NCI-H1436 treated with DMSO at 0.1 percent for 48 hours (cell line): ENCODE results near the gene BCOR.

ENCODE experiments used
- DNase-seq: peaks from one replicate; lab custom pipeline; 2025; lab: John Stamatoyannopoulos, UW

BCOR gene

GRCh38 chrX:40019541-40019940, 78.2 kb downstream of the BCOR start:
- no peak for DNase-seq

- no peak for DNase-seq
Observed at GRCh38 chrX:40018041-40018440, 79.7 kb downstream of the BCOR start.

DNA sequence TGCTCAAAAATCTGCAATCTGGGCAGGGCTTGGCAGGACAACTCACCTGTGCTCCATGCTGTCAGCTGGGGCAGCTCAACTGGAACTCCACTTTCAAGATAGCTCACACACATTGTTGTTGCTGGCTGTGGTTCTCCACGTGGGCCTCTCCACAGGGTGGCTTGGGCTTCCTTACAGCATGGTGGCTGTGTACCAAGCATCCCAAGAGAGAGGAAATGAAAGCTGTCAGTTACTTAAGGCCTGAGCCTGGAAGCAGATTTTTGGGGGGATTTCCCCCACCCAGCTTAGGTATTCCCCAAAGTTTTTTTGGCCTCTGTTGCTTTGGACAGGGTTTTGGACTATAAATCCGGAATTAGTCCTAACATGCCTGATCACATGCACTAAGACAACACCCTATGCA, 81.0 kb downstream of the BCOR start:
- no peak for DNase-seq

DNA sequence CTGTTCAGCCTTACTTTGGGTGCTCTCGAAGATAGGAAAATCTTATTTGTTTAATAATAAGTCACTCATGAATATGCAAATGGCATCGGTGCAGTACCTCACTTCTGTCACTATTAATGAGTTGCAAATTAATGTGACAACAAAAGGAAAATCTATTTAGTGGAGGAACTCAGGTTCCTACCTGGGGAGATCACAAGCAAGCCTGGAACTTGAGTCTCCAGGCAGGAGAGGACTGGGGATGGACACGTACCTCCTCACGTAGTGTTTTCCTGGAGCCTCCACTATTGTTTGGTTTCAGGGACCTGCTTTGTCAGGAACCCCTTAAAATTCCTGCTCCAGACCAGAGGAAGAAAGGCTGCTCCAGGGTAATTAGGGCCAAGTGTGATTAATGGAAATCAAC, 82.1 kb downstream of the BCOR start:
- DNase-seq = no peak

DNA sequence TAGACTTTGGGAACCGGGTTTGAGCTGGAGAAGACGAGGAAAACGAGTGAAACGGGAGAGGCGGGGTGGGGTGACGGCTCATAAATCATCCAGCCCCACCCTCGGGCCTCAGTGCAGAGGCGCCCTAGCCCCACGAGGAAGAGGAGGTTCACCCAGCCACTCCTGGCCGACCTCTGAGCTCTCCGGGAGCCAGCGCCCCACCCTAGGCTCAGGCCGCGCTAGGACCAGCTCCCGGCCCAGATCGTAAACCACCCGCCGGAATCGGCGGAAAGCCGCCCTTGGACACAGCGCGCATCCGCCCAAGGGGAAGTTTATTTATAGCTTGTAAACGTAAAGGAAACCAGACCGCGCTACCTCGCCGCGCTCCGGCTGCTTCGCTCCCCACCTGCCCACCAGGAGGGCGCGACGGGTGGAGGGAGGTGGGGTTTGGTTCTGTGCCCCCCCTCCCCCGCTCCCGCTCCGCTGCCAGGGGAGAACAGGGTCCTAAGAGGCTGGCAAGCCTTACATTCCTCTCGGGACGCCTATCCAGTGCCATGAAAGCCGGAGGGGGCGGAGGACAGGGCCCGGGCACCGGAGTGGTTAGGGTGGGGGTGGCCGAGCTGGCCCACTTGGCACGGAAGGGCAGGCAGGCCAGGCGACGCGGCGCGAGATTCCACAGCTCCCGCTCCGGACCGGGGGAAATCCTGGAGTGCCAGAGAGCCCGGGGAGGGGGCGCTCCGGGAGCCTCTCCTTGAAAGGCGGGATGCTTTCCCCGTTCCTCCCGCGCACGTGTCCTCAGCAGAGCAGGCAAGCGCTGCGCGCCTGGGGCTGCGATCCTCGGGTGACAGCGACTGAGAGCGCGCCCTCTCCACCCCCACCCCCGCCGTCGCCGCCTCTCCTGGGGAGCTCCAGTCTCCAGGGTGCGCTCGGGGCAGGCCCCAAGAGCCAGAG, 84.2 kb downstream of the BCOR start:
- DNase-seq = no peak

DNA sequence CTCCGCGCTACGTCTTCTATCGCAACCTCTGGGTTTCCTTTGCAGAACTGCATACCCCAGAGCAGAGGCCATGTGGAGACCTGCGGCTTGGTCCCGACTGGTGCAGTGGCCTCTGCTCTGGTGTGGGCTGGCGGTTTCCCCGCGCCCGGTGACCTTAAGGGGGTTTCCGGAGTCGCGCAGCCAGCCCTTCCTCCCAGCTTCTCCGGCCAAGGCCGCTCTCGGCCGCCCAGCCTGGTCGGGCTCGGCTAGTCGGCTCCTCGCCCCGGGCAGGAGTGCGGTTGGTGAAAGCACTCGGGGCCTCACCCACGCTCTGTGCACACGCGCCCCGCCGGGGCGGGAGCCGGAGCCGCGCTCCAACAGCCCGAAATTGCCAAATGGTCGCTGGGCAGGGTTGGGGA, 84.9 kb downstream of the BCOR start:
- DNase-seq = no peak

GRCh38 chrX:40012039-40012867, 85.5 kb downstream of the BCOR start:
- no peak for DNase-seq

DNA sequence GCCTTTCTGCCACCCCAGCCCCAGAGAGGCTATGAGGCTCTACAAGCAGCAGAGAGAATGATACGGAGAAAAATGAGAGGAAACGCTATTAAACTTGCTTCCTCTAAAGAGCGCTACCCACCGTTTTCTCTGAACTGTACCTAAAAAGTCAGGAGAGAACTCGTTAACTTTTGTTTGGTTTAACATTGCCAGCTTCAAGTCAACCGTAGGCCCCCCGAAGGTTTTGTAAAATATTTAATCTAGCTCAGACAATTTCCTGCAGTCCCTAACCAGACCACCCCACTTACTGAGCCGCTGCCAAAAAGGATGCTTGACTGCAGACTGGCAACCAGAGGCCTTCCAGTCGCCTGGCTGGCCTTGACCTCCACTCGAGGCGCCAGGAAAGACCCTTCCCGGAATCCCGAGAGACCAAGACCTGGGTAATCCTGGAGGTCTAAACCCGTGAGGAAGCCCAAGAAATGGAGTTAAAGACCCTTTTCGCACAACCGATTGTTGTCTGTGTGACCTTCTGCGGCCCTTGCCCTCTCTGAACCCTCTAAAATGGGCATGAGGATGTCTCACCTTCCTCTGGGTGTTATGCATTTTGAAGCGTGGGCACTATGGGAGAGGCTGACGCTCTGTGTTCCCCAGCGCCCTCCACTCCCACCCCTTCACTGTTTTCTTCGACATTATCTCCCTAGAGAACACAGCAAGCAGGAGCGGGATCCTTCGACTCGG, 86.3 kb downstream of the BCOR start:
- DNase-seq = no peak

DNA sequence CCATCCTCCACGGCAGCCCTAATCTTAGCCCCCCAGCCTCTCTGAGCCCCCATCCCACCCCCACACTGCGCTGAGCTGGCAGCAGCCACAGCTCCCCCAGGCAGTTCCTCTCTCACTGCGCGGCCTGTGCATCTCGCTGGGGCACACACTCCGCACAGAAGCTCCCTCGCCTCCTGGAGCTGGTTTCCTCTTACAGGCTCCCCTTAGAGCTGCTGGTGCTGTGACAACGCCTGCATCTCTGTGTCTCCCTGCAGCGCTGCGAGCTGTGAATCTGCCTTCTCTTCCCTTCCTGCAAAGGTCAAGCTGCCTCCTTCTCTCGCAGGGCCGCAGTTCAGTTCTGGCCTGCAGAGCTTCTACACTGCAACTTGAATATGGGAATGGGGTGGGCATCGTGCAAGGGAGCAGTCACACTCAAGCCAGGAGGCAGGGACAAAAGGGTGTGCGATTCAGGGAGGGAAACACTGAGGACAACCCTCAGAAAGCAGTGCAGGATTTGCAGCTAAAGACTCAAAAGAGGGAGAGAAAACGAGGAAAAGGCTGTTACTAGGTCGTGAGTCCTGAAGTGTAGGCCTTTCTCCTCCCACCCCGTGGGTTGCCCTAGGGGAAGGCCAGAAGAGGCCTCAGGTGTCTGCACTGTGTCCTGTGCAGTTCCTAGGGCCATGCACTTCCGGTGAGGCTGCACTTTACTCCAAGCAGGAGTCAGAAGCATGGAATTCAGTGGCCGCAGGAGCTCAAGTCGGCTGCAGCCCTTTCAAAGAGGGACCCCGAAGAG, 87.0 kb downstream of the BCOR start:
- DNase-seq = no peak

GRCh38 chrX:40009890-40010289, 87.9 kb downstream of the BCOR start:
- no peak for DNase-seq

GRCh38 chrX:40009462-40009851, 88.3 kb downstream of the BCOR start:
- no peak for DNase-seq

DNA sequence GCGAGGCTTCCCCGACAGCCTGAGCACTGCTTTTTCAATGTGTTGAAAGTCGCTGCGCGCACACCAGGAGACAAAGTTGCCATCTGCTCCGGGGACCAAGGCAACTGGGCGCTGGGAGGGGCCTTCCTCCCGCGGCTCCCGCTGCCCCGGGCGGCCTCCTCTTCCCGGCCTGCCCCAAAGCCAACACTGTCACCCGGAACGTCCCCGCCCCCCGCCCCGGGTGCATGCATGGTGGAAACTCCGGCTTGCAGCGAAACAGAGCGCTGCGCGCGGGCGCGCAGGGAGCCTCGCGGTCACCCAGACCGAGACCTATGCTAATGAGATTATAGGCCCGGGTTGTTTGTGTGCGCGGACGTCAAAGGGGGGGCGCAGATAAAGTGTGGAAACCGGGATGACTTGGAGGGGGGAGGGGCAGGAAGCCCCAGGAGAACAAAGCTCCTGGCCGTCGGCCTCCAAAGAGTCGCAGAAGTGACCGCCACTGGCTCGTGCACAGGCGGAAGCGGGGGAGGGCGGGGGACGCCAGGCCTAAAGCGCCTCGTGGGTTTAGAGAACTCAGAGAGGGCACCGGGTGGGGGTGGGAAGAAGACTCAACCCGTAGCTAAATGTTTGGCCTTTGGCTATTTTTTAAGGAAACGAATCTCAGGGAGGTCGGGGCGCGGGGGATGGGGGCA, 88.8 kb downstream of the BCOR start:
- no peak for DNase-seq

DNA sequence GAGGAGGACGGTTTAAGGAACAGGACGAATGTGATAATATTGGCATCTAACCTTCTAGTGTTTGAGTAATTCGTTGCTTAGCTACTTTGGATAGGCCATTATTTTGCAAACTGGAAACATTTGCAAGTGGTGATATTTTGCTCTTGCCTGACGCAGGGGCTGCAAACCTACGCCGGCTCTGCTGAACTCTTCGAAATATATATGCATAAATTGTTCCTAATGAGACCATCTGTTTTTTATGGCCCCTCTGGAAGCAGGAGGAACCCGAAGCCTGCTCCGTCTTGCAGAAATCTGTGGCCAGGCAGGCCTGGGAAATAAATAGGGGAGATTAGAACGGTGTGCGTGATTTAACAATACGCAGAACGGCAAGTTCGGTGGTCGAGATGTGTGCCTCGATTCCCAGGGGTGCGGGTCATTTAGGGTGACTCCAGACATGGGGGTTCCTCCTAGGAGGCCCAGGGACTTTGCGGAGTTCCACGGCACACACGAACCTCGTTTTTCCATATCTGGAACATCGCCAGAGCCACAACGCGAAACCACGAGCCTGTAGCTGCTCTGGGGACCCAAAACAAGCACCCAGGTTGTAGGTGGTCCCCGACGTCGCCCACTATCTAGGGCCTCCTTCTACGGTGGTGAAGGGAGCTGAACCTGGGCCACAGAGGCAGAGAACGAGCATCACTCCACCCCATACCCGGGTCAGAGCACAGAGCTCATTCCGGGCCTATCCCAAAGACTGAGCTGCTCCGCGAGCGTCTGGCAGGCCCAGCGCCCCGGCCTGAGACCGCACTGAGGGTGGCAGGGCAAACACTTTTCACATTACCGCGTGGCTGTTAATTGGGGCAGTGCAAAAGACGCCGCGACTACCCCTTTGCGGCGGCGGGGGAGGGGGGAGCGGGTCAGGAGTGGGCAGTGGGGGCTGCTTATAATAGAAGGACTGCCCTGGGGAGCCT, 89.7 kb downstream of the BCOR start:
- DNase-seq = no peak

- DNase-seq = no peak
Observed at GRCh38 chrX:40007131-40007755, 90.5 kb downstream of the BCOR start.

GRCh38 chrX:40006106-40007017, 91.4 kb downstream of the BCOR start:
- no peak for DNase-seq

- no peak for DNase-seq
Observed at GRCh38 chrX:40005292-40006011, 92.3 kb downstream of the BCOR start.

- DNase-seq = no peak
Observed at GRCh38 chrX:40004921-40005291, 92.9 kb downstream of the BCOR start.

- DNase-seq = no peak
Observed at GRCh38 chrX:40004246-40004535, 93.6 kb downstream of the BCOR start.
